Measurements from ENCODE around the gene MED7.
"Not testable (repeated sequence)": the region's sequence is repeated elsewhere in the genome, so short reads cannot be mapped to it uniquely, and the experiment has no call there.

Gene MED7

GRCh38 chr5:157187046-157187754, 44.5 kb upstream of the MED7 start:
- Histone ChIP-seq H3K27me3 (ENCODE audit: control insufficient read depth, low read length) (peaks cover 9% of the 10 kb centered on the region), H3K9me3 (ENCODE audit: control insufficient read depth, insufficient read depth, low read length) (no peaks in the 10 kb centered on the region), H3K9me2 (replicated peaks; ENCODE audit: control insufficient read depth, low read length) (no peaks in the 10 kb centered on the region), H3F3A (ENCODE audit: control insufficient read depth, insufficient read depth) (no peaks in the 10 kb centered on the region), H3K4me2 (ENCODE audit: low read length) (no peak overlapping the region), H3K4me3 (ENCODE audit: low read length) (no peak overlapping the region), H3K27ac (ENCODE audit: low read depth, low read length) (no peak overlapping the region), H4K20me1 (ENCODE audit: control insufficient read depth, insufficient read depth, low read depth, low read length) (no peaks in the 10 kb centered on the region), H3K4me1 (ENCODE audit: control insufficient read depth, low read length) (no peaks in the 10 kb centered on the region), H3K79me2 (ENCODE audit: control insufficient read depth, low read length) (no peaks in the 10 kb centered on the region), H3K36me3 (ENCODE audit: control insufficient read depth, low read length) (no peaks in the 10 kb centered on the region)
- TF ChIP-seq CTCF (IDR thresholded peaks at IDR 0.05; ENCODE audit: low read depth, low read length, poor library complexity, severe bottlenecking) (no peak), EZH2phosphoT487 (IDR thresholded peaks at IDR 0.05; ENCODE audit: borderline replicate concordance, low read length) (no peak)

GRCh38 chr5:157186309-157187045, 43.8 kb upstream of the MED7 start:
- TF ChIP-seq CTCF (IDR thresholded peaks at IDR 0.05; ENCODE audit: low read depth, low read length, poor library complexity, severe bottlenecking) (no peak), EZH2phosphoT487 (IDR thresholded peaks at IDR 0.05; ENCODE audit: borderline replicate concordance, low read length) (no peak)
- Histone ChIP-seq H3F3A (ENCODE audit: control insufficient read depth, insufficient read depth) (no peaks in the 10 kb centered on the region), H3K79me2 (ENCODE audit: control insufficient read depth, low read length) (no peaks in the 10 kb centered on the region), H3K4me2 (ENCODE audit: low read length) (no peak overlapping the region), H3K4me3 (ENCODE audit: low read length) (no peak overlapping the region), H3K9me3 (ENCODE audit: control insufficient read depth, insufficient read depth, low read length) (no peaks in the 10 kb centered on the region), H4K20me1 (ENCODE audit: control insufficient read depth, insufficient read depth, low read depth, low read length) (no peaks in the 10 kb centered on the region), H3K36me3 (ENCODE audit: control insufficient read depth, low read length) (no peaks in the 10 kb centered on the region), H3K4me1 (ENCODE audit: control insufficient read depth, low read length) (no peaks in the 10 kb centered on the region), H3K27me3 (ENCODE audit: control insufficient read depth, low read length) (peaks cover 13% of the 10 kb centered on the region), H3K9me2 (replicated peaks; ENCODE audit: control insufficient read depth, low read length) (no peaks in the 10 kb centered on the region), H3K27ac (ENCODE audit: low read depth, low read length) (no peak overlapping the region)

- not testable (repeated sequence) for H3K4me1 ChIP-seq (ENCODE audit: control insufficient read depth, low read length); H3K4me2 ChIP-seq (ENCODE audit: low read length); H3F3A ChIP-seq (ENCODE audit: control insufficient read depth, insufficient read depth); H3K9me2 ChIP-seq (replicated peaks; ENCODE audit: control insufficient read depth, low read length); H3K9me3 ChIP-seq (ENCODE audit: control insufficient read depth, insufficient read depth, low read length); H3K27ac ChIP-seq (ENCODE audit: low read depth, low read length); H3K79me2 ChIP-seq (ENCODE audit: control insufficient read depth, low read length); H3K4me3 ChIP-seq (ENCODE audit: low read length); H4K20me1 ChIP-seq (ENCODE audit: control insufficient read depth, insufficient read depth, low read depth, low read length); H3K36me3 ChIP-seq (ENCODE audit: control insufficient read depth, low read length)
- peaks cover 17% of the 10 kb centered on the region for H3K27me3 ChIP-seq (ENCODE audit: control insufficient read depth, low read length)
These were observed 42.5 kb upstream of the MED7 start for GRCh38 chr5:157185122-157185521.

GRCh38 chr5:157184117-157184670, 41.5 kb upstream of the MED7 start:
- Histone ChIP-seq H3K79me2 (ENCODE audit: control insufficient read depth, low read length) (no peaks in the 10 kb centered on the region), H3K27ac (ENCODE audit: low read depth, low read length) (no peak overlapping the region), H3K9me2 (replicated peaks; ENCODE audit: control insufficient read depth, low read length) (no peaks in the 10 kb centered on the region), H3K4me2 (ENCODE audit: low read length) (no peak overlapping the region), H3F3A (ENCODE audit: control insufficient read depth, insufficient read depth) (no peaks in the 10 kb centered on the region), H3K9me3 (ENCODE audit: control insufficient read depth, insufficient read depth, low read length) (no peaks in the 10 kb centered on the region), H3K4me3 (ENCODE audit: low read length) (no peak overlapping the region), H3K4me1 (ENCODE audit: control insufficient read depth, low read length) (no peaks in the 10 kb centered on the region), H3K36me3 (ENCODE audit: control insufficient read depth, low read length) (no peaks in the 10 kb centered on the region), H4K20me1 (ENCODE audit: control insufficient read depth, insufficient read depth, low read depth, low read length) (no peaks in the 10 kb centered on the region), H3K27me3 (ENCODE audit: control insufficient read depth, low read length) (peaks cover 17% of the 10 kb centered on the region)
- TF ChIP-seq EZH2phosphoT487 (IDR thresholded peaks at IDR 0.05; ENCODE audit: borderline replicate concordance, low read length) (no peak), CTCF (IDR thresholded peaks at IDR 0.05; ENCODE audit: low read depth, low read length, poor library complexity, severe bottlenecking) (no peak)

Measured in DOHH2 (cell line).